K562 (cell line): ENCODE results near the gene FUCA2. TPM values are rescaled to one million over a fixed set of nuclear protein-coding genes. Genes with fewer than 3 reads are reported as not detected.

Experiments
- ATAC-seq: fragments of 200-7000 bp; cut with Tn5 transposase; 3 replicates; pipeline ENCODE4 v1.9.1; 2020; ENCODE audit warnings: moderate library complexity
- BruUV-seq: library from RNA; stranded (reverse); fragments of 400-500 nt; replicated peaks from 2 replicates; lab custom pipeline; 2021; lab: Mats Ljungman, UMichigan
- CTCF ChIA-PET: fragments of 300-600 bp; formaldehyde crosslinking; extraction: SDS; loops from one replicate; lab custom pipeline; 2021; ENCODE audit warnings: low intra/inter-chr PET ratio; lab: Yijun Ruan, JAX
- POLR2A ChIA-PET: fragments of 300-600, 350-650 bp; sonication (Branson Sonifier 250); formaldehyde crosslinking; extraction: SDS; loops from one replicate; lab custom pipeline; 2021; ENCODE audit warnings: antibody characterized with exemption, inconsistent platforms; lab: Yijun Ruan, JAX
- DNase-seq, 4 experiments: peaks; one replicate each; pipeline versions ENCODE4 v3.0.0 to v3.0.0-alpha.2; 2011 to 2018; ENCODE audit warnings: low spot score in 3 of 4, mixed read lengths in 3 of 4; ENCODE audit errors: extremely low read depth in 1 of 4
- FAIRE-seq: peaks from 2 replicates; lab custom pipeline; 2011; peaks lifted over from hg19 to GRCh38; lab: Jason Lieb, UNC
- H2AFZ ChIP-seq: 2 replicates; pipeline ENCODE4 v1.6.0; 2011; ENCODE audit warnings: low read depth, low read length, control low read depth, inconsistent platforms
- H3K27ac ChIP-seq: fragments of 200-600 bp; 3 replicates; pipeline ENCODE4 v1.8.0; 2011; ENCODE audit warnings: low read depth, mild to moderate bottlenecking, control low read depth, inconsistent platforms, low read length, moderate library complexity, mixed read lengths; ENCODE audit errors: extremely low read depth
- H3K27me3 ChIP-seq, 2 experiments: fragments of 300-600 bp in 1 of 2; 2 replicates in 1 of 2; 3 replicates in 1 of 2; pipeline versions ENCODE4 v1.6.0 to v1.8.0; 2011; ENCODE audit warnings: inconsistent platforms in 2 of 2, low read length in 2 of 2, mild to moderate bottlenecking in 1 of 2, mixed read lengths in 1 of 2, moderate library complexity in 1 of 2; ENCODE audit not compliant: control insufficient read depth in 2 of 2, insufficient read depth in 2 of 2
- H3K36me3 ChIP-seq: fragments of 300-600 bp; 3 replicates; pipeline ENCODE4 v1.8.0; 2011; ENCODE audit warnings: mild to moderate bottlenecking, low read length, inconsistent platforms; ENCODE audit not compliant: control insufficient read depth, insufficient read depth
- H3K4me1 ChIP-seq, 2 experiments: fragments of 200-600 bp in 1 of 2; replicated peaks in 1 of 2; 2 replicates in 1 of 2; 3 replicates in 1 of 2; pipeline versions ENCODE4 v1.5.1 to v1.8.0; 2011; ENCODE audit warnings: inconsistent platforms in 2 of 2, low read length in 2 of 2, mild to moderate bottlenecking in 1 of 2, mixed read lengths in 1 of 2, moderate library complexity in 1 of 2; ENCODE audit not compliant: control insufficient read depth in 2 of 2, insufficient read depth in 2 of 2
- H3K4me2 ChIP-seq: 2 replicates; pipeline ENCODE4 v1.6.1; 2011; ENCODE audit warnings: low read length, control low read depth, inconsistent platforms, mixed read lengths; ENCODE audit not compliant: insufficient read depth
- H3K4me3 ChIP-seq: fragments of 200-600 bp; sonication (generic), shearing (Covaris generic); 2 replicates; pipeline ENCODE4 v1.5.1; 2016; ENCODE audit warnings: control low read depth, inconsistent platforms
- H3K79me2 ChIP-seq: fragments of 200-600 bp; 3 replicates; pipeline ENCODE4 v1.8.0; 2011; ENCODE audit warnings: low read length, inconsistent platforms; ENCODE audit not compliant: control insufficient read depth, insufficient read depth
- H3K9ac ChIP-seq, 2 experiments: 2 replicates each; pipeline versions ENCODE4 v1.6.0 to v1.6.1; 2011; ENCODE audit warnings: low read depth in 2 of 2, low read length in 2 of 2, control low read depth in 1 of 2, inconsistent platforms in 1 of 2, mild to moderate bottlenecking in 1 of 2, mixed read lengths in 1 of 2; ENCODE audit not compliant: insufficient read depth in 1 of 2
- H3K9me1 ChIP-seq: one replicate; pipeline ENCODE4 v1.6.0; 2011; ENCODE audit warnings: inconsistent platforms, mild to moderate bottlenecking, low read length, moderate library complexity; ENCODE audit not compliant: control insufficient read depth, insufficient read depth
- H3K9me3 ChIP-seq: replicated peaks from 2 replicates; pipeline ENCODE4 v1.5.1; 2011; ENCODE audit warnings: low read depth, low read length, inconsistent platforms; ENCODE audit not compliant: control insufficient read depth, insufficient read depth
- H4K20me1 ChIP-seq: replicated peaks from 2 replicates; pipeline ENCODE4 v1.6.1; 2011; ENCODE audit warnings: low read length, inconsistent platforms, mixed read lengths; ENCODE audit not compliant: control insufficient read depth, insufficient read depth
- BRD4 ChIP-seq: fragments of 200-600 bp; sonication (generic); IDR thresholded peaks from 2 replicates; pipeline ENCODE4 v1.6.1; 2017; ENCODE audit warnings: inconsistent platforms
- CCNT2 ChIP-seq: IDR thresholded peaks from 2 replicates; pipeline ENCODE4 v1.6.1; 2011; ENCODE audit warnings: borderline replicate concordance, low read depth, mild to moderate bottlenecking, moderate library complexity, mixed read lengths, low read length; ENCODE audit not compliant: insufficient read length; ENCODE audit errors: extremely low read depth
- COPS2 ChIP-seq: fragments of 450-650 bp; conservative IDR thresholded peaks from 2 replicates; pipeline ENCODE4 v1.6.1; 2016; ENCODE audit warnings: mild to moderate bottlenecking, moderate library complexity
- ESRRA ChIP-seq: fragments of 450-650 bp; IDR thresholded peaks from 2 replicates; pipeline ENCODE4 v1.6.1; 2014; ENCODE audit warnings: low read depth, mild to moderate bottlenecking, moderate library complexity, borderline replicate concordance
- GTF2E2 ChIP-seq: fragments of 200-800 bp; sonication (Bioruptor generic); IDR thresholded peaks from 2 replicates; pipeline ENCODE4 v1.6.1; 2016; ENCODE audit warnings: missing genetic modification characterization, missing compliant biosample characterization
- HIVEP1 ChIP-seq: fragments of 250-450 bp; sonication (Bioruptor Pico); IDR thresholded peaks from 2 replicates; pipeline ENCODE4 v1.4.0; 2020; ENCODE audit warnings: mild to moderate bottlenecking
- JUN ChIP-seq, 2 experiments: sonication (generic) in 1 of 2; formaldehyde crosslinking in 1 of 2; IDR thresholded peaks; 2 replicates each; pipeline versions ENCODE4 v1.6.1 to v1.8.0; 2012 to 2022; ENCODE audit warnings: borderline replicate concordance in 2 of 2, mild to moderate bottlenecking in 2 of 2, improper control_type of control experiment in 1 of 2, low read depth in 1 of 2, low read length in 1 of 2, missing genetic modification reagents in 1 of 2
- PHF21A ChIP-seq: fragments of 450-650 bp; IDR thresholded peaks from 2 replicates; pipeline ENCODE4 v1.6.1; 2017; ENCODE audit warnings: low read depth, borderline replicate concordance
- PHTF2 ChIP-seq: fragments of 250-450 bp; sonication (Bioruptor Pico); IDR thresholded peaks from 2 replicates; pipeline ENCODE4 v1.5.0; 2021; ENCODE audit warnings: mild to moderate bottlenecking
- RBM15 ChIP-seq: fragments of 200-400 bp; formaldehyde crosslinking; IDR thresholded peaks from 2 replicates; pipeline ENCODE4 v1.6.1; 2018; ENCODE audit warnings: mild to moderate bottlenecking, low read length, moderate library complexity; ENCODE audit not compliant: insufficient read depth
- SMAD2 ChIP-seq: fragments of 150-350 bp; IDR thresholded peaks from 2 replicates; pipeline ENCODE4 v1.6.1; 2014; ENCODE audit warnings: low read depth, mild to moderate bottlenecking, low read length
- WGBS: fragments of 100-300 bp; shearing (Covaris generic); methylation state at CpG from one replicate; pipeline ENCODE4 v1.1.6; 2016; ENCODE audit warnings: low coverage, mixed read lengths; ENCODE audit not compliant: insufficient coverage; ENCODE audit errors: missing lambda C conversion rate; 5-methylcytosine and 5-hydroxymethylcytosine counted together
- in situ Hi-C: fragments of 300-500 bp; cut with MboI; formaldehyde crosslinking; loops from 4 replicates; pipeline ENCODE4 v1.15.0; 2018; ENCODE audit warnings: inconsistent platforms, mixed read lengths
- intact Hi-C: fragments of 100-400 bp; cut with micrococcal nuclease; formaldehyde crosslinking; loops from 2 replicates; pipeline ENCODE4 v1.14.2; 2022
- polyA plus RNA-seq, 8 experiments: library from polyadenylated mRNA; depleted of rRNA in 4 of 8; stranded (reverse) in 5 of 8; unstranded in 3 of 8; fragments of >200 nt; fragmentation: Nextera tagmentation in 2 of 8; fragmentation: Illumina TruSeq in 1 of 8; extraction: Ambion mirVana in 2 of 8; extraction: Trizol in 1 of 8; gene quantifications; 2 replicates each; pipeline versions ENCODE4 v1.2.1 to v1.2.3, GENCODE V29; 2011 to 2014; ENCODE audit warnings: inconsistent platforms in 1 of 8, missing spikeins in 1 of 8
- total RNA-seq, 7 experiments: library from RNA; depleted of rRNA in 6 of 7; stranded (reverse); fragments of >200 nt in 6 of 7; fragmentation: Illumina TruSeq in 2 of 7; extraction: Trizol in 2 of 7; gene quantifications; 2 replicates each; pipeline versions ENCODE4 v1.2.1 to v1.2.3, GENCODE V29; 2011 to 2021; ENCODE audit warnings: low replicate concordance in 1 of 7
- TF ChIP-seq, protein P1 (sequence below): sonication (generic); formaldehyde crosslinking; IDR thresholded peaks from 2 replicates; pipeline ENCODE4 v1.8.1; 2022; ENCODE audit warnings: missing genetic modification reagents
- TF ChIP-seq, protein P2 (sequence below), 2 experiments: fragments of 200-800 bp in 1 of 2; sonication (Bioruptor generic) in 1 of 2; sonication (generic) in 1 of 2; formaldehyde crosslinking in 1 of 2; IDR thresholded peaks in 1 of 2; conservative IDR thresholded peaks in 1 of 2; 2 replicates each; pipeline versions ENCODE4 v1.5.0 to v1.6.1; 2016 to 2020; ENCODE audit warnings: missing compliant biosample characterization in 1 of 2, missing genetic modification characterization in 1 of 2, missing genetic modification reagents in 1 of 2
- TF ChIP-seq, protein P3 (sequence below): fragments of 450-650 bp; formaldehyde crosslinking; conservative IDR thresholded peaks from 2 replicates; pipeline ENCODE4 v1.4.0; 2022; ENCODE audit warnings: mild to moderate bottlenecking, missing genetic modification characterization
- TF ChIP-seq, protein P4 (sequence below), 2 experiments: fragments of 250-450 bp in 1 of 2; fragments of 450-650 bp in 1 of 2; sonication (Bioruptor Pico) in 1 of 2; IDR thresholded peaks; 2 replicates each; pipeline versions ENCODE4 v1.6.1 to v1.8.0; 2016 to 2021; ENCODE audit warnings: mild to moderate bottlenecking in 2 of 2, moderate library complexity in 2 of 2, missing compliant biosample characterization in 1 of 2, missing genetic modification characterization in 1 of 2

Gene FUCA2
- total and polyA plus RNA-seq, 9 of the 15 experiments (the other 6 are each of a cell fraction or from before 2014, with no cell fraction given) = 20.6 to 112 (median 79.3) TPM

DNA sequence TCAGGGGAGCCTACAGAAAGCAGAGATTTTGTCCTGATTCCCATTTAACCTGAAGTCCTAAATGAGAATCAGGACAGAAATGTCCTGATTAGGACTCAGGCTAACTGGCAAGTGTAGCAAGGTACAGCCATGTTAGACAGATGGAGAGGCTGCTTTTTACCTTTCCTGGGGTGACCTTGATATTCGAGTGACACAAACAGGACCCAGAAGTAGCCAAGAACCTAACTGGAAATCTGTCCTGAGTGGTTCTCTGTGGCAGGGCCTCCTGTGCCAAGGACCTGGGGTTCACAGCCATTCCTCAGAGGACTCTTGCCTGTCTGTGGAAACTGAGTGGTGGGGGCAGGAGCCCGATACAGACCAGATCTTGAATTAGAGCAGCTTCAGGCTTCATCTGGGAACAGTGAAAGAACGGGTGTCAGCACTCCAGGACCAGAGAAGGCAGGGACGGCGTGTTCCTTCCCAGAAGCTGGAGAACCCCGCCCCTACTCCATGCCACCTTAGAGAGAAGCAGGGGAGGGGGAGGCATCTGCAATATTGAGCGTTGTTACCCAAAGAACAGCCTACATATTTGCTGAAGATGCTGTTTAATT lies 4.3 kb upstream of the FUCA2 start:
- BruUV-seq = no TSS peak
- in situ Hi-C loops = no loop called here

More for the DNA sequence above, 4.3 kb upstream of the FUCA2 start:
- Histone ChIP-seq H4K20me1 (no peaks in the 10 kb centered on the region), H3K27ac (no peak overlapping the region), H2AFZ (peak overlapping the region; percentile 49; the same call in 1 of the 2 replicates), H3K4me1 (peaks cover 7 to 16% of the 10 kb centered on the region in 2 experiments; a peak in 4 of 5 replicates), H3K4me2 (no peak overlapping the region), H3K9me1 (no peaks in the 10 kb centered on the region), H3K36me3 (no peaks in the 10 kb centered on the region), H3K79me2 (peaks cover 13% of the 10 kb centered on the region), H3K9ac (no peak overlapping the region), H3K4me3 (no peak overlapping the region), H3K9me3 (no peaks in the 10 kb centered on the region), H3K27me3 (no peaks in the 10 kb centered on the region)
- intact Hi-C loops = no loop called here
- 35% methylated on average over 7 of the region's 7 CpGs for WGBS
- DNase-seq (no peak), ATAC-seq (no peak), FAIRE-seq (no peak)
- POLR2A ChIA-PET = no interaction called here
- no peak for TF ChIP-seq RBM15
- TF ChIP-seq ESRRA = no peak
- no peak for TF ChIP-seq PHF21A
- no peak for TF ChIP-seq COPS2
- TF ChIP-seq, protein P1, sequence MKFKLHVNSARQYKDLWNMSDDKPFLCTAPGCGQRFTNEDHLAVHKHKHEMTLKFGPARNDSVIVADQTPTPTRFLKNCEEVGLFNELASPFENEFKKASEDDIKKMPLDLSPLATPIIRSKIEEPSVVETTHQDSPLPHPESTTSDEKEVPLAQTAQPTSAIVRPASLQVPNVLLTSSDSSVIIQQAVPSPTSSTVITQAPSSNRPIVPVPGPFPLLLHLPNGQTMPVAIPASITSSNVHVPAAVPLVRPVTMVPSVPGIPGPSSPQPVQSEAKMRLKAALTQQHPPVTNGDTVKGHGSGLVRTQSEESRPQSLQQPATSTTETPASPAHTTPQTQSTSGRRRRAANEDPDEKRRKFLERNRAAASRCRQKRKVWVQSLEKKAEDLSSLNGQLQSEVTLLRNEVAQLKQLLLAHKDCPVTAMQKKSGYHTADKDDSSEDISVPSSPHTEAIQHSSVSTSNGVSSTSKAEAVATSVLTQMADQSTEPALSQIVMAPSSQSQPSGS (CRISPR knock-in tag) = no peak
- TF ChIP-seq SMAD2 = no peak
- no peak for TF ChIP-seq PHTF2 (CRISPR knock-in tag)
- no peak for TF ChIP-seq BRD4
- no peak for TF ChIP-seq JUN (IDR thresholded peaks at IDR 0.05; ENCODE audit: borderline replicate concordance, low read depth, low read length)
- TF ChIP-seq JUN (CRISPR knock-in tag; IDR thresholded peaks at IDR 0.05; ENCODE audit: borderline replicate concordance) = no peak
- TF ChIP-seq, protein P2, sequence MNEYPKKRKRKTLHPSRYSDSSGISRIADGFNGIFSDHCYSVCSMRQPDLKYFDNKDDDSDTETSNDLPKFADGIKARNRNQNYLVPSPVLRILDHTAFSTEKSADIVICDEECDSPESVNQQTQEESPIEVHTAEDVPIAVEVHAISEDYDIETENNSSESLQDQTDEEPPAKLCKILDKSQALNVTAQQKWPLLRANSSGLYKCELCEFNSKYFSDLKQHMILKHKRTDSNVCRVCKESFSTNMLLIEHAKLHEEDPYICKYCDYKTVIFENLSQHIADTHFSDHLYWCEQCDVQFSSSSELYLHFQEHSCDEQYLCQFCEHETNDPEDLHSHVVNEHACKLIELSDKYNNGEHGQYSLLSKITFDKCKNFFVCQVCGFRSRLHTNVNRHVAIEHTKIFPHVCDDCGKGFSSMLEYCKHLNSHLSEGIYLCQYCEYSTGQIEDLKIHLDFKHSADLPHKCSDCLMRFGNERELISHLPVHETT (CRISPR knock-in tag; conservative IDR thresholded peaks at IDR 0.05 in 1 of 2, IDR thresholded peaks at IDR 0.05 in 1 of 2) = no peak
- TF ChIP-seq, protein P3, sequence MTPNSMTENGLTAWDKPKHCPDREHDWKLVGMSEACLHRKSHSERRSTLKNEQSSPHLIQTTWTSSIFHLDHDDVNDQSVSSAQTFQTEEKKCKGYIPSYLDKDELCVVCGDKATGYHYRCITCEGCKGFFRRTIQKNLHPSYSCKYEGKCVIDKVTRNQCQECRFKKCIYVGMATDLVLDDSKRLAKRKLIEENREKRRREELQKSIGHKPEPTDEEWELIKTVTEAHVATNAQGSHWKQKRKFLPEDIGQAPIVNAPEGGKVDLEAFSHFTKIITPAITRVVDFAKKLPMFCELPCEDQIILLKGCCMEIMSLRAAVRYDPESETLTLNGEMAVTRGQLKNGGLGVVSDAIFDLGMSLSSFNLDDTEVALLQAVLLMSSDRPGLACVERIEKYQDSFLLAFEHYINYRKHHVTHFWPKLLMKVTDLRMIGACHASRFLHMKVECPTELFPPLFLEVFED (CRISPR knock-in tag) = no peak
- TF ChIP-seq, protein P4, sequence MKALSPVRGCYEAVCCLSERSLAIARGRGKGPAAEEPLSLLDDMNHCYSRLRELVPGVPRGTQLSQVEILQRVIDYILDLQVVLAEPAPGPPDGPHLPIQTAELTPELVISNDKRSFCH (CRISPR knock-in tag; IDR thresholded peaks at IDR 0.05) = no peak
- TF ChIP-seq, protein P4 (tag; IDR thresholded peaks at IDR 0.05) = no peak
- TF ChIP-seq HIVEP1 (CRISPR knock-in tag) = no peak
- TF ChIP-seq GTF2E2 (tag) = no peak
- no peak for TF ChIP-seq CCNT2
- CTCF ChIA-PET = no interaction called here
